H1 (cell line): ENCODE data around the gene RIPOR2. TPM values are rescaled to one million over a fixed set of nuclear protein-coding genes. Genes with fewer than 3 reads are reported as not detected.
"Not testable (repeated sequence)": the region's sequence is repeated elsewhere in the genome, so short reads cannot be mapped to it uniquely, and the experiment has no call there.

Experiments
- CTCF ChIA-PET: fragments of 300-600 bp; sonication (Branson Sonifier 250); formaldehyde crosslinking; loops from one replicate; lab custom pipeline; 2021; ENCODE audit not compliant: partially characterized antibody; lab: Charles Lee
- POLR2A ChIA-PET: fragments of 300-600 bp; sonication (Branson Sonifier 250); formaldehyde crosslinking; loops from one replicate; lab custom pipeline; 2021; ENCODE audit warnings: inconsistent platforms; ENCODE audit not compliant: partially characterized antibody; lab: Charles Lee
- DNase-seq, 2 experiments: peaks; one replicate each; pipeline versions ENCODE4 v3.0.0 to v3.0.0-alpha.2; 2010 to 2022; ENCODE audit warnings: low spot score in 2 of 2, low read depth in 1 of 2, mixed read lengths in 1 of 2
- FAIRE-seq: peaks from 2 replicates; lab custom pipeline; 2011; peaks lifted over from hg19 to GRCh38; lab: Jason Lieb, UNC
- H2AFZ ChIP-seq: 2 replicates; pipeline ENCODE4 v1.8.1; 2012; ENCODE audit warnings: low read length, inconsistent platforms
- H2AK5ac ChIP-seq: 2 replicates; pipeline ENCODE4 v1.6.1; 2013; ENCODE audit warnings: low read depth, low read length
- H2BK120ac ChIP-seq: replicated peaks from 2 replicates; pipeline ENCODE3; 2013; ENCODE audit warnings: low read depth, low read length, inconsistent platforms
- H2BK12ac ChIP-seq: 2 replicates; pipeline ENCODE4 v1.6.1; 2013; ENCODE audit warnings: low read depth, low read length
- H2BK15ac ChIP-seq: 2 replicates; pipeline ENCODE4 v1.6.1; 2013; ENCODE audit warnings: low read length
- H2BK20ac ChIP-seq: 2 replicates; pipeline ENCODE4 v1.6.1; 2013; ENCODE audit warnings: low read length
- H2BK5ac ChIP-seq: 2 replicates; pipeline ENCODE4 v1.6.1; 2013; ENCODE audit warnings: low read depth, low read length
- H3K14ac ChIP-seq: 2 replicates; pipeline ENCODE4 v1.6.1; 2013; ENCODE audit warnings: inconsistent platforms; ENCODE audit not compliant: insufficient read length
- H3K18ac ChIP-seq: 2 replicates; pipeline ENCODE4 v1.6.1; 2013; ENCODE audit warnings: low read length; ENCODE audit errors: extremely low read depth
- H3K23ac ChIP-seq: 2 replicates; pipeline ENCODE4 v1.6.1; 2013; ENCODE audit warnings: inconsistent platforms; ENCODE audit not compliant: insufficient read length
- H3K23me2 ChIP-seq: 2 replicates; pipeline ENCODE4 v1.6.1; 2013; ENCODE audit warnings: low read depth, low read length
- H3K27ac ChIP-seq: 2 replicates; pipeline ENCODE4 v1.6.1; 2011; ENCODE audit warnings: low read depth, low read length, inconsistent platforms
- H3K27me3 ChIP-seq, 4 experiments: replicated peaks in 1 of 4; 1 replicate in 1 of 4; 2 replicates in 3 of 4; pipeline versions ENCODE4 v1.6.1 to v1.8.1; 2011 to 2013; ENCODE audit warnings: low read length in 3 of 4, mild to moderate bottlenecking in 3 of 4, inconsistent platforms in 2 of 4, mixed read lengths in 2 of 4, moderate library complexity in 1 of 4; ENCODE audit not compliant: control insufficient read depth in 3 of 4, insufficient read depth in 3 of 4; ENCODE audit errors: extremely low read depth in 1 of 4
- H3K36me3 ChIP-seq, 4 experiments: 2 replicates each; pipeline versions ENCODE4 v1.6.1 to v1.8.1; 2011 to 2013; ENCODE audit warnings: mild to moderate bottlenecking in 4 of 4, low read length in 3 of 4, moderate library complexity in 2 of 4, control low read depth in 1 of 4, inconsistent platforms in 1 of 4; ENCODE audit not compliant: insufficient read depth in 4 of 4, control insufficient read depth in 2 of 4
- H3K4ac ChIP-seq: replicated peaks from 2 replicates; pipeline ENCODE3; 2013; ENCODE audit warnings: low read length, low read depth, mixed read lengths, inconsistent platforms; ENCODE audit not compliant: insufficient read length
- H3K4me1 ChIP-seq, 4 experiments: replicated peaks in 1 of 4; 1 replicate in 1 of 4; 2 replicates in 3 of 4; pipeline versions ENCODE4 v1.6.1 to v1.8.1; 2011 to 2013; ENCODE audit warnings: low read length in 3 of 4, inconsistent platforms in 2 of 4, mixed read lengths in 1 of 4; ENCODE audit not compliant: insufficient read depth in 4 of 4, control insufficient read depth in 3 of 4
- H3K4me2 ChIP-seq, 2 experiments: 2 replicates each; pipeline versions ENCODE4 v1.6.1 to v1.8.1; 2011 to 2013; ENCODE audit warnings: low read depth in 2 of 2, low read length in 2 of 2, control low read depth in 1 of 2, inconsistent platforms in 1 of 2, mild to moderate bottlenecking in 1 of 2; ENCODE audit not compliant: insufficient read depth in 1 of 2
- H3K4me3 ChIP-seq, 4 experiments: fragments of 200-600, 300-600 bp in 1 of 4; sonication (generic), shearing (Covaris generic), sonication (Bioruptor Twin) in 1 of 4; 2 replicates each; pipeline versions ENCODE4 v1.5.1 to v1.8.1; 2011 to 2016; ENCODE audit warnings: low read length in 4 of 4, low read depth in 3 of 4, control low read depth in 2 of 4, inconsistent platforms in 2 of 4, mild to moderate bottlenecking in 2 of 4, mixed read lengths in 1 of 4, moderate library complexity in 1 of 4; ENCODE audit not compliant: insufficient read depth in 2 of 4; ENCODE audit errors: extremely low read depth in 1 of 4
- H3K56ac ChIP-seq: replicated peaks from 2 replicates; pipeline ENCODE3; 2013; ENCODE audit warnings: low read depth, mild to moderate bottlenecking, mixed read lengths, low read length, inconsistent platforms; ENCODE audit not compliant: insufficient read length
- H3K79me1 ChIP-seq: 2 replicates; pipeline ENCODE4 v1.6.1; 2013; ENCODE audit warnings: low read depth, low read length, control low read depth
- H3K79me2 ChIP-seq, 2 experiments: 2 replicates each; pipeline versions ENCODE4 v1.6.1 to v1.8.1; 2012 to 2013; ENCODE audit warnings: low read length in 2 of 2, mild to moderate bottlenecking in 2 of 2, inconsistent platforms in 1 of 2; ENCODE audit not compliant: insufficient read depth in 2 of 2, control insufficient read depth in 1 of 2
- H3K9ac ChIP-seq, 4 experiments: replicated peaks in 1 of 4; 1 replicate in 1 of 4; 2 replicates in 3 of 4; pipeline versions ENCODE4 v1.6.1 to v1.8.1; 2011 to 2013; ENCODE audit warnings: low read depth in 3 of 4, low read length in 3 of 4, control low read depth in 2 of 4, mild to moderate bottlenecking in 2 of 4, moderate library complexity in 2 of 4, inconsistent platforms in 1 of 4; ENCODE audit errors: extremely low read depth in 1 of 4
- H3K9me3 ChIP-seq, 2 experiments: 2 replicates each; pipeline versions ENCODE4 v1.6.1 to v1.8.1; 2012 to 2013; ENCODE audit warnings: mild to moderate bottlenecking in 2 of 2, moderate library complexity in 2 of 2, control low read depth in 1 of 2, inconsistent platforms in 1 of 2, low read depth in 1 of 2, low read length in 1 of 2, mixed read lengths in 1 of 2; ENCODE audit not compliant: insufficient read depth in 2 of 2
- H4K20me1 ChIP-seq, 2 experiments: replicated peaks in 1 of 2; 2 replicates each; pipeline versions ENCODE3 to v1.8.1; 2011 to 2013; ENCODE audit warnings: inconsistent platforms in 2 of 2, low read length in 2 of 2, mild to moderate bottlenecking in 1 of 2; ENCODE audit not compliant: insufficient read depth in 2 of 2, control insufficient read depth in 1 of 2
- H4K5ac ChIP-seq: 2 replicates; pipeline ENCODE4 v1.6.1; 2013; ENCODE audit warnings: low read length, low read depth, mixed read lengths, inconsistent platforms; ENCODE audit not compliant: insufficient read length
- H4K8ac ChIP-seq: 2 replicates; pipeline ENCODE4 v1.8.0; 2013; ENCODE audit warnings: mild to moderate bottlenecking, moderate library complexity, low read length, inconsistent platforms; ENCODE audit not compliant: insufficient read depth; ENCODE audit errors: extremely low read depth
- H4K91ac ChIP-seq: replicated peaks from 2 replicates; pipeline ENCODE3; 2013; ENCODE audit warnings: low read length, mixed read lengths, inconsistent platforms; ENCODE audit not compliant: insufficient read length
- WGBS, 2 experiments: shearing (Covaris generic) in 1 of 2; methylation state at CpG; one replicate each; pipeline versions ENCODE4 v1.1.6 to v1.1.7; 2013 to 2015; ENCODE audit warnings: low lambda C conversion rate in 2 of 2, mixed read lengths in 2 of 2, inconsistent platforms in 1 of 2, low coverage in 1 of 2, missing lambda C conversion rate in 1 of 2; ENCODE audit not compliant: insufficient replicate concordance in 2 of 2, insufficient coverage in 1 of 2, insufficient read length in 1 of 2; ENCODE audit errors: extremely low coverage in 1 of 2, missing lambda C conversion rate in 1 of 2; 5-methylcytosine and 5-hydroxymethylcytosine counted together
- polyA plus RNA-seq, 7 experiments: library from polyadenylated mRNA; depleted of rRNA in 3 of 7; stranded (reverse) in 5 of 7; unstranded in 2 of 7; fragments of >200 nt in 5 of 7; fragments of 200-250 nt in 2 of 7; gene quantifications; 1 replicate in 5 of 7; 2 replicates in 1 of 7; 4 replicates in 1 of 7; pipeline versions ENCODE4 v1.2.1 to v1.2.3, GENCODE V29; 2011 to 2013; ENCODE audit warnings: missing spikeins in 2 of 7, mixed read lengths in 2 of 7
- total RNA-seq: library from RNA; stranded (reverse); fragmentation: NEBNext Ultra II Directional; extraction: Animal tissue kit (Norgen Biotek cat#: 25700); gene quantifications from 2 replicates; pipeline ENCODE4 v1.2.1, GENCODE V29; 2021

RIPOR2 gene
- total and polyA plus RNA-seq, 2 of the 8 experiments (the other 6 are each of a cell fraction or from before 2014, with no cell fraction given) = 16.7 to 45.6 TPM

- not testable (repeated sequence) for FAIRE-seq
These were observed 170.6 kb downstream of the RIPOR2 start for GRCh38 chr6:24764833-24765828.

More at GRCh38 chr6:24764833-24765828, 170.6 kb downstream of the RIPOR2 start:
- H2BK12ac ChIP-seq, H3K56ac ChIP-seq, POLR2A ChIA-PET, H3K4ac ChIP-seq, H3K79me1 ChIP-seq, H3K14ac ChIP-seq, H2AFZ ChIP-seq, H4K20me1 ChIP-seq, H2AK5ac ChIP-seq, H3K18ac ChIP-seq, H4K5ac ChIP-seq, H3K9me3 ChIP-seq, H2BK15ac ChIP-seq, H3K4me3 ChIP-seq, H3K27ac ChIP-seq, H3K23me2 ChIP-seq, H3K9ac ChIP-seq, H3K4me2 ChIP-seq, H4K8ac ChIP-seq, H3K27me3 ChIP-seq, H2BK20ac ChIP-seq, H3K79me2 ChIP-seq, H3K36me3 ChIP-seq, H3K23ac ChIP-seq, H3K4me1 ChIP-seq, H2BK5ac ChIP-seq, H4K91ac ChIP-seq, DNase-seq, H2BK120ac ChIP-seq: not testable (repeated sequence)
- CTCF ChIA-PET = interaction anchor here (0.7 to 1.2 kb wide), 2 partner anchors 184 to 253 kb away, joined by 3 read pairs; no protein-coding TSS in a partner anchor
- 92% methylated on average over 20 of the region's 20 CpGs; no CpG with 5 or more reads in 1 of the 2 experiments for WGBS, 2 experiments
